ENCODE measurements around the gene ACTA1.

GRCh38 chr1:229427572-229427971 lies 6.3 kb downstream of the ACTA1 start:
- TF ChIP-seq MAX (IDR thresholded peaks at IDR 0.05) (no peak), EP300 (IDR thresholded peaks at IDR 0.05; ENCODE audit: borderline replicate concordance) (no peak), TEAD4 (IDR thresholded peaks at IDR 0.05) (no peak), TCF12 (IDR thresholded peaks at IDR 0.05; ENCODE audit: low read depth) (no peak), RAD21 (IDR thresholded peaks at IDR 0.05; ENCODE audit: low read depth) (no peak), YY1 (IDR thresholded peaks at IDR 0.05; ENCODE audit: low read depth) (no peak), TAF1 (IDR thresholded peaks at IDR 0.05; ENCODE audit: low read depth) (no peak)

All from Ishikawa (cell line).